Measurements from ENCODE around the gene CNGB1. TPM values are rescaled to one million over a fixed set of nuclear protein-coding genes. Genes with fewer than 3 reads are reported as not detected.
"Not testable (repeated sequence)": the region's sequence is repeated elsewhere in the genome, so short reads cannot be mapped to it uniquely, and the experiment has no call there.

Gene CNGB1
- total RNA-seq, 1 experiment from 2014 or later, result not detected

DNA sequence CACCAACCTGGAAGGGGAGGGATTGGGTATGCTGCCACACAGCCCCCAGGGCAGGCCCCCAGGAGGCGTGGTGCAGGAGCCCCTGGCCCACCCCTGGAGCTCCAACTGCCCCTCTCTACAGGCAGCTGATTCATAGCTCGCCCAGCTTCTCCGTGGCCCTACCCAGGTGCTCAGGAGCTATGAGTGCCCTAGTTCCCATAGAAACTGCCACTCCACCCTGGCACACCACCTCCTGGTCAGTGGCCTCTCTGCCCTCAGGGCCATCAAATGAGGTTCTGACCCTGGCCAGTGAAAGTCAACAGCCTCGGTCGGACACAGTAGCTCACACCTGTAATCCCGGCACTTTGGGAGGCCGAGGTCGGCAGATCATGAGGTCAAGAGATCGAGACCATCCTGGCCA lies 18.0 kb downstream of the CNGB1 start:
- DNase-seq (ENCODE audit: low spot score), result no peak

GRCh38 chr16:57951204-57951960 lies 19.5 kb downstream of the CNGB1 start:
- no peak for DNase-seq (ENCODE audit: low spot score)

DNA sequence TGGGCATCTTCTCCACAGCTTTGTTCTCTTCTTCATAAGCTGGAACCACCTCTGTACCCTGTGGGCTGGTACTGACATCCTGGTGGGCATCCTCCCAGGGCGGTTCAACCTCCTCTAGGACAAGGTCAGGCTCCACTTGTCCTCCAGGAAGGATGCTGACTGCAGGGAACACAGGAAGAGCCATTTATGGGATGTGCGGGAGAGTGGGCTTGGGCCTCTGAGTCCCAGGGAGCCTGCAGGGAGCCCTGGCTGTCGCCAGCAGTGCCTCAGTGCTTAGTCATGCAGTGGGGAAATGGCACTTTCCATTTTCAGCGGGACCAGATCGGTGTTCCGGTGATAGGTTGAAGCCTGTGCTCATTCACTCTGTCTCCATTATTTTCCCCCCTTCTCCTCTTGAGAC lies 20.5 kb downstream of the CNGB1 start:
- peak; percentile 46 for DNase-seq (ENCODE audit: low spot score)

DNA sequence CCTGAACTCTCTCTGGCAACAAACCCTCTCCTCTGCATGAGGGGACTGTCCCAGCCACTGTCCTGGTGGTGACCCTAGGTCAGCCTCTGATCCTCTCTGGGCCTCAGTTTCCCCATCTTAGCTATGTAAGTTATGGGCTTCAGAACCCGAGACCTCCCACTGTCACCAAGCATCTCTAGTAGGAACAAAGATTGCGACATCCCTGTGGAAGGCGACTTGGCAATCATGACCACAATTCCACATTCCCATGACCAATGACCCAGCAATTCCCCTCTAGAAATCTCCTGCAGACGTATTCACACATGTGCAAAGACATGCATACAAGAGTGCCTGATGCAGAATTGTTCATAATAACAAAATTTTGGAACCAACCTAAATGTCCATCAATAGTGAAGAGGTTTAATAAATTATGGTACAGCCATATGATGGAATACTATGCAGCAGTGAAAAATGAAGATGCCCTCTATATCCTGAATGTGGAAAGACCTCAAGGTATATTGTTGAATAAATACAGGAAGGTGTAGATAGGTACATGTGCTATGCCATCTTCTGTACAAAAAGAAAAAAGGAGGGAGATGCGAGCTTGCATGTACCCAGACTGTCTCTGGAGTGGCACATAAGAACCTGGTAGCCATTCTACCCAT lies 21.2 kb downstream of the CNGB1 start:
- DNase-seq (ENCODE audit: low spot score), result no peak

- no peak for DNase-seq (ENCODE audit: low spot score)
These were observed 21.9 kb downstream of the CNGB1 start for GRCh38 chr16:57949013-57949412.

DNA sequence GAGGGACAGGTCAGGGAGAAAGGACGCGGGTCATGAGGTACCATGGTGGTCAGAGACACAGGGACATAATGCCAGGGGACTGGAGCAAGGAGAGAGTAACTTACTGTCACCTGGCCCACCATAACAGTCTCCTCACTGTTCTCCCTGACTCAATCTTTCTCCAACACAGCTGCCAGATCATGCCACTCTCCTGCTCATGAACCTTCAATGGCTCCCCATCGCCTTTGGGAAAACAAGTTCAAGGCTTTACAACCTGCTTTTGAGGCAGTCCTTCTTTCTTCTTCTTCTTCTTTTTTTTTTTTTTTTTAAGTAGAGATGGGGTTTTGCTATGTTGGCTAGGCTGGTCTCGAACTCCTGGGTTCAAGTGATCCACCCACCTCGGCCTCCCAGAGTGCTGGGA lies 22.9 kb downstream of the CNGB1 start:
- no peak for DNase-seq (ENCODE audit: low spot score)

- DNase-seq (ENCODE audit: low spot score), result no peak
These were observed 23.7 kb downstream of the CNGB1 start for GRCh38 chr16:57947261-57947660.

DNA sequence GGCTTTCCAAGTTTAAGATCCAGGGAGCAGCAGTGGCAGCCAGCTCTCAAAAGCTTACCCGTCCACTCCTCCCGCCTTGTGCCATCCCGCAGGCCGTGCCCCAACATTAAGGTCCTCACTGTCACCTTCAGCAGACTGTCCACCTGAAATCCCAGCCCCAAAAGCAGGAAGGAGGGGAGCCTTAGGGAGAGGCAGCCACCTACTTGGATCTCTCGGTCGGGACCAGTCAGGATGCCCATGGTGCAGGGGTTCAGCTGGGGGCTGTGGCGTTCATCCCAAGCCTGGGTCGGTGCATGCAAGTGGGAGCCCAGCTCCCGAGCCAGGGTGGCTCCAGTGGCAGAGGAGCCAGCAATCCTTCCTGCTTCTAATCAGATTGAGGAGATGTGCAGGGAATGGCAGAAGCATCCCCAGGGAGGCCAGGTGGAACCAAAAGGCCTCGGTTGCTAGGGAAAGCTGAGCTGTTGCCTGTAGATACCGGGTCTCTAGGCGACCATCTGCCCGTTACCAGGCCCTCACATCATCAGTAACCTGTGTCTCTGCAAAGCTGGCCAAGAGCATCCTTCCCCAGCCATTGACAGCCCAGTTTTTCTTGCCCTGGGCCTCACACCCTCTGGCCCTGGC lies 24.6 kb downstream of the CNGB1 start:
- no peak for DNase-seq (ENCODE audit: low spot score)

DNA sequence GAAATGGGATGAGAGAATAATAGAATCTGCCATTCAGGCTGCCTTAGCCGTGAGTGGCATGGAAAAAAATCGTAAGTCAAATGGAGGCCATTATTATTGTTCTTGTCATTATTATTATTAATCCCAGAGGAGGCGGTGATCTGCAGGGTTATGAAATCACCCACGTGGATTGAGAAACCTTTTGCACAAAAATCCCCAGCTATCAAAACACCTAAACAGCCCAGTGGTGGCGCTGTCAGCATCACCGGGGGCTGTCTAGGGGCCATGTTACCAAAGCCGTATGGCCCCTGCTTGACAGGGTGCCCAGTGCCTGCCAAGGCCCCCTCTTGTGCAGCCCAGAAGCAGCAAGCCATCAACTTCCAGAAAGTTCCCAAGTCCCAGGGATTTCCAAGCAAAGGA lies 25.2 kb downstream of the CNGB1 start:
- no peak for DNase-seq (ENCODE audit: low spot score)

DNA sequence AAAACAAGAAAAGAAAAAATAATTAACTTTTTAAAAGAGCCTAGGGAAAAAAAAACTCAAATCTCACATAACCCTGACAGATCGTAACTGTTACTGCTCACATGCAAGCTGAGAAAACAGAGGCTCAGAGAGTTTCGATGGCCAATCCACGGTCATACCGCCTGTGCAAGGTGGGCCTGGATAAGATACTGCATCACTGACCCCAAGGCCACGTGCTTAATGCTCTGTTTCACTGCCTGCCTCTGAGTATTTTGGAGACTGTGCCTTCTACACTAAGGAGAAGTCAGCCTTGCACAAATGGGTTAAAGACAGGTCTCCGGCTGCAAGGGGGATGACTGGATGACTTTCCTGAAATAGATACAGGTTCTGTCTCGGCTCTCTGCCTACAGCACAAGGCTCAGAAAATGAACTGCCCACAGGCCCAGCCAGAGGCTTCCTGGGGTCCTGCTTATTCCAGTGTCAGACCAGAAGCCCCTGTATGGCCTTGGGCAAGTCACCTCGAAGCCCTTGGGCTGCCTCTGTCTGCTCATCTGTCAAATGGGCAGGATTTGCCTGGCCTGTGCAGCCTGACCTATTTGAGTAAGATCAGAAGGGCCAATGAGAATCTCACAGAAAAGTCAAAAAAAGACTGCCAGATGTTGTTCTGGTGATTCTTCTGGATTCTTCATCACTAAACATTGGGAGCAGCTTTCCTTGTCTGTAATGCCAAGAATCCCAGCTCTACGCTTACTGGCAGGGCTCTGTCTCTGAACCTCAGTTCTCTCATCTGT lies 25.8 kb downstream of the CNGB1 start:
- no peak for DNase-seq (ENCODE audit: low spot score)

- DNase-seq (ENCODE audit: low spot score), result not testable (repeated sequence)
These were observed 27.5 kb downstream of the CNGB1 start for GRCh38 chr16:57943381-57943780.

- DNase-seq (ENCODE audit: low spot score), result not testable (repeated sequence)
These were observed 29.0 kb downstream of the CNGB1 start for GRCh38 chr16:57941901-57942300.

DNA sequence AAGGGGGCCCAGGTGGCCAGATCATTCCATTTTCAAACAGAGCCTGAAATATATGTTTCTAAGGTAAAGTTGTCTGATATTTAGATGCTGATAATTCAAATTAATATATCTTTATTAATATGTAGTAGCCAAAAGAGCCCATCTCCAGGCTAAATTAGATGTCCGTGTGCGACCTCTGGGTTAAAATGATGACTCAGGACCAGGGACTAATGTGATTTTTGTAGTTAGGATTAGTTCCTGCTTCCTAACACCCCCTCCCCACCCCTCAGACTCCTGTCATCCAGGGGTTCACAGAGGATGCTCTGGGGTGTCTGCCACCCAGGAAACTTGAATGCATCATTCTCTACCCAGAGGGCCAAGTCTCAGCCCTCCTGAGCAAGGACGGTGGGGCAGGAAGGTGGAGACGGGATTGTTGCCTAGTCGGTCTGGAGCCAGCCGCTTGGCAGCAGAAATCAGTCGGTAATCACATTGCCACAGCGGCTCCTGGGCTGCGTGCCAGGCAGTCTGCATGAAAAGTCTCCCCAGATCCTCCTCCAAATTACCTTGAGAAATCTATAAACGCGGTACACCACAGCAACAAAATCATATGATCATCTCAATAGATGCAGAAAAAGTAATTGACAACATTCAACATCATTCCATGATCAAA lies 29.8 kb downstream of the CNGB1 start:
- peak; percentile 52 for DNase-seq (ENCODE audit: low spot score)

DNA sequence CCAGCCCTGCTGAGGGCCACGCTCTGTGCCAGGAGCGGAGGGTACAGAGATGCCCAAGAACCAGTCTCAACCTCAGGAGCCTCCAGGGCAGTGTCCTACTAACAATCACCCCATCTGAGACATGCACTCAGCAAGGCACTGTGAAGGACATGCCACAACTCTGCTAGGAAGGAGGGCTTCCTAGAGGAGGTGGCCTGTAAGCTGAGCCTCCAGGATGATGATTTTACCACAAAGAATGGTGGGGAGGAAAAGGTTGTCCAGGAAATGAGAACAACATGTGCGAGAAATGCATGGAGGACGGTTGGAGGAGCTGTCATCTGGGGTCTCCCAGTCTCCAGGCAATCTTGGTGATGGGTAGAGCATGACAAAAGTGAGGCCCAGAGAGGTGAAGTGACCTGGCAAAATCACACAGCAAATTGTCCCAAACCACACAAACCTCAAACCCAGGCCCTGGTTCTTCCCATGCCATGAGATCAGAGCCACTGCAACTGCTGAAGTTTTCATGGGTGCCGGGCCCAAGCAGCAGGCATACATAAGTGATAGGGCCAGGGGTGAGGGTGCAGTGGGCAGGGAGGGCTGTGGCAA lies 30.5 kb downstream of the CNGB1 start:
- no peak for DNase-seq (ENCODE audit: low spot score)

GRCh38 chr16:57939872-57940224 lies 31.1 kb downstream of the CNGB1 start:
- no peak for DNase-seq (ENCODE audit: low spot score)

DNA sequence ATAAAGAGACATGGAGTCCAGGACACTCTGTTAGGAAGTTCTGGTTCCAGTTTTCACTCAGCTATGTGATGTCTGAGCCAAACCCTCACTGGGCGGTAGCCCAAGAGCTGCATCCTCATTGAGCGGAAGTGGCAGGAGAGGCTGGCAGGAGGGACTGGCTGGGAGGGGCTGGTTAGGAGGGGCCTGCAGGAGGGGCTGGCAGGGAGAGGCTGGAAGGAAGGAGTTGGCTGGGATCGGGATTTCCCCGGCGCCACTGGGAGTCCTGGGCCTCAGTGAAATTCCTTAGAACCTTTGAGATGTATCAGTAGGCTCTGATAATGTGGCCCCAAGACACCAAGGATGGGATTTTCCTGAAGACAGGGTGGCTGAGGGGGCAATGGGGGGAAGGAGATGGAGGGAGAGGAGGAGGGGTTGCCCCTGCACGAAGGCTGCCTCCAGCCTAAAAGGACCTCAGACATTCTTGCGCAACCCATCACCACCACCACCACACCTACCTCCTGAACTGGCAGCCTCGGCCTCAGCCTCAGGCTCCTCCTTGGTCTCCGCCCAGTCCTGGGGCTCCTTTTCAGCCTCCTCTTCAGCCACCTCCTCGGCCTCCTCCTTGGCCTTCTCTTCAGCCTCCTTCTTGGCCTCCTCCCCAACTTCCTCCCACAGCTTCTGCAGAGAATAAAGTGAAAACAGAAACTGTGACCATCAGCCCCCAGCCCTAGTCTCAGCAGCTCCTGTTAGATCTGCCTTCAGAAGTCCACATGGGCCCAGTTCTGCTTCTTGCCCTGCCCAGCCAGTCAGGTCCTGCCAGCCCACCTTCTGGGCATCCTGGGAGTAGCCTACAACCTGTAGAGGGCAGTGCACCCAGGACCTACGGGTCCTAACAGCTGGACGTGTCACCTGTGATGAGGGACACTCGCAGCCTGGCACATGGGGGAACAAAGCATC lies 31.7 kb downstream of the CNGB1 start:
- peak; percentile 93 for DNase-seq (ENCODE audit: low spot score)

- no peak for DNase-seq (ENCODE audit: low spot score)
These were observed 32.4 kb downstream of the CNGB1 start for GRCh38 chr16:57938484-57938883.

GRCh38 chr16:57937861-57938260 lies 33.1 kb downstream of the CNGB1 start:
- no peak for DNase-seq (ENCODE audit: low spot score)

- DNase-seq (ENCODE audit: low spot score), result no peak
These were observed 35.0 kb downstream of the CNGB1 start for GRCh38 chr16:57935904-57936303.

- DNase-seq (ENCODE audit: low spot score), result no peak
These were observed 40.4 kb downstream of the CNGB1 start for GRCh38 chr16:57930533-57930932.
